NCI-H187 (cell line): ENCODE measurements around the gene EML5.

ENCODE experiments used
- DNase-seq, 2 experiments: peaks; one replicate each; lab custom pipeline; 2025; lab: John Stamatoyannopoulos, UW

EML5 gene

DNA sequence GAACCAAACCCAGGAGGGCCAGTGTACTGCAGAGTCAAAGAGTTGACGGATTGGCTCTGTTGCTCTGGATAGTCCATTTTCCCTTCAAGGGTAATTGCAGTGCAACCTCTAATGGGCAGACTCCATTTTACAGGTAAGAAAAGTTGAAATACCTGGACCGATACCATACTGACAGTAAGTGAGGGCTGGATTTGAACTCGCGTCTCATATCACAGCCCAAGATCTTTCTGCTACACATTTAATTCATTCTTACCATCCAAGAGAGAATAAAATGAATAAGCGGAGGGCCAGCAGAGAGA is 230.3 kb downstream of the EML5 start:
- DNase-seq, result no peak
